ENCODE results near the gene ACOT12.
"Not testable (repeated sequence)": the region's sequence is repeated elsewhere in the genome, so short reads cannot be mapped to it uniquely, and the experiment has no call there.

The ACOT12 gene

GRCh38 chr5:81359881-81360280 lies 34.1 kb downstream of the ACOT12 start:
- no peak overlapping the region for H3K9ac ChIP-seq (ENCODE audit: low read depth, low read length)
- H3K4me3 ChIP-seq (ENCODE audit: low read length): no peak overlapping the region
- H3K27ac ChIP-seq (ENCODE audit: low read length): no peak overlapping the region
- H3K36me3 ChIP-seq (ENCODE audit: insufficient read depth, low read depth, low read length): no peaks in the 10 kb centered on the region
- no peaks in the 10 kb centered on the region for H3K9me3 ChIP-seq (ENCODE audit: insufficient read depth, low read depth, low read length)
- no peaks in the 10 kb centered on the region for H3K27me3 ChIP-seq (ENCODE audit: insufficient read depth, low read length)
- H3K4me1 ChIP-seq (ENCODE audit: insufficient read depth, low read length): peaks cover 5% of the 10 kb centered on the region; the same call in 1 of the 2 replicates

- no peak overlapping the region for H3K9ac ChIP-seq (ENCODE audit: low read depth, low read length)
These were observed 34.8 kb downstream of the ACOT12 start for GRCh38 chr5:81359108-81359507.

GRCh38 chr5:81355291-81356251 lies 38.4 kb downstream of the ACOT12 start:
- H3K4me3 ChIP-seq (ENCODE audit: low read length): no peak overlapping the region
- H3K27ac ChIP-seq (ENCODE audit: low read length): no peak overlapping the region
- H3K9me3 ChIP-seq (ENCODE audit: insufficient read depth, low read depth, low read length): no peaks in the 10 kb centered on the region
- H3K36me3 ChIP-seq (ENCODE audit: insufficient read depth, low read depth, low read length): no peaks in the 10 kb centered on the region
- no peaks in the 10 kb centered on the region for H3K27me3 ChIP-seq (ENCODE audit: insufficient read depth, low read length)
- H3K4me1 ChIP-seq (ENCODE audit: insufficient read depth, low read length): peaks cover 6% of the 10 kb centered on the region; the same call in 1 of the 2 replicates
- no peak overlapping the region for H3K9ac ChIP-seq (ENCODE audit: low read depth, low read length)

More at GRCh38 chr5:81359108-81359507, 34.8 kb downstream of the ACOT12 start:
- H3K27me3 ChIP-seq (ENCODE audit: insufficient read depth, low read length): no peaks in the 10 kb centered on the region
- no peak overlapping the region for H3K4me3 ChIP-seq (ENCODE audit: low read length)
- no peaks in the 10 kb centered on the region for H3K36me3 ChIP-seq (ENCODE audit: insufficient read depth, low read depth, low read length)
- no peak overlapping the region for H3K27ac ChIP-seq (ENCODE audit: low read length)
- peaks cover 5% of the 10 kb centered on the region; the same call in 1 of the 2 replicates for H3K4me1 ChIP-seq (ENCODE audit: insufficient read depth, low read length)
- H3K9me3 ChIP-seq (ENCODE audit: insufficient read depth, low read depth, low read length): no peaks in the 10 kb centered on the region

- H3K4me3 ChIP-seq (ENCODE audit: low read length): no peak overlapping the region
- no peaks in the 10 kb centered on the region for H3K9me3 ChIP-seq (ENCODE audit: insufficient read depth, low read depth, low read length)
- no peak overlapping the region for H3K9ac ChIP-seq (ENCODE audit: low read depth, low read length)
- H3K4me1 ChIP-seq (ENCODE audit: insufficient read depth, low read length): peaks cover 4% of the 10 kb centered on the region; the same call in 1 of the 2 replicates
- no peak overlapping the region for H3K27ac ChIP-seq (ENCODE audit: low read length)
- H3K27me3 ChIP-seq (ENCODE audit: insufficient read depth, low read length): no peaks in the 10 kb centered on the region
- no peaks in the 10 kb centered on the region for H3K36me3 ChIP-seq (ENCODE audit: insufficient read depth, low read depth, low read length)
These were observed 39.8 kb downstream of the ACOT12 start for GRCh38 chr5:81354093-81354492.

DNA sequence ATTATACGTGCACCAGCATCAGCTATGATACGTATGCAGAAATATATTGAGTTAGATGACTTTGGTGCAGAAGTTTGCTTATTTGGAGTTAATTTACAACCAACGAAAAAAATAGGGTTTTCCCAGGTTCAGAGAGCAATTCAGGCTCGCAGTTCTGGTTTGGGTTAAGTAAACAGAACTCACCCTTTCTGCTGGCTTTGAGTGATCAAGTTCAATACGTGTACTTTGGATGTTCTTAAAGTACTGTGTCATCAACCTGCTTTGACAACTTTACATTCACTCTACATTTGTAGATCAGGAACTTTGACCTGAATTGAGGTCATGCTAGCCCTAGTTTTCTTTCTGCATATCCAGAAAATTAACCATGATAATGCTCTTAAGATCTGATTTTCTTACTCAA lies 40.7 kb downstream of the ACOT12 start:
- H3K4me3 ChIP-seq (ENCODE audit: low read length): no peak overlapping the region
- H3K9me3 ChIP-seq (ENCODE audit: insufficient read depth, low read depth, low read length): no peaks in the 10 kb centered on the region
- H3K36me3 ChIP-seq (ENCODE audit: insufficient read depth, low read depth, low read length): no peaks in the 10 kb centered on the region
- H3K9ac ChIP-seq (ENCODE audit: low read depth, low read length): no peak overlapping the region
- no peaks in the 10 kb centered on the region for H3K27me3 ChIP-seq (ENCODE audit: insufficient read depth, low read length)
- no peak overlapping the region for H3K27ac ChIP-seq (ENCODE audit: low read length)
- peaks cover 4% of the 10 kb centered on the region; the same call in 1 of the 2 replicates for H3K4me1 ChIP-seq (ENCODE audit: insufficient read depth, low read length)

DNA sequence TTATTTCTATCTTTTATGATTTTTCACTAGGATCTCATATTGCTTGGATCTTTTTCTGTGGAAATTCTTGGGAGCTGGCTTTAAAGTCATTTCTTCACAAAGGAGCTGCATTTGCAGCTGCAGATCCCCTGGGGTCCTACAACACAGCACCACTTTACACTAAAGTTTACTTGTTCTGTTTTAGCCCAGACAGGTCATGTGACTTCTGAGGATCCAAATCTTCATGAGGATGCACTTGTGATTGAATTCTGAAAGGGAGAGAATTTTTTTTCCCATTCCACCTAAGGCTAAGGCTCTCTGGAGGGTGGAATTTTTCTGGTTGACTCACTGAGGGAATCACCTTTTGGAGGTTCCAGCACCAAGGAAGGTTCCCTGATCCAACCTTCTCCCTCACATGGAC lies 43.4 kb downstream of the ACOT12 start:
- Histone ChIP-seq H3K27ac (ENCODE audit: low read length) (no peak overlapping the region), H3K27me3 (ENCODE audit: insufficient read depth, low read length) (no peaks in the 10 kb centered on the region), H3K9me3 (ENCODE audit: insufficient read depth, low read depth, low read length) (no peaks in the 10 kb centered on the region), H3K36me3 (ENCODE audit: insufficient read depth, low read depth, low read length) (no peaks in the 10 kb centered on the region), H3K4me1 (ENCODE audit: insufficient read depth, low read length) (peaks cover 4% of the 10 kb centered on the region; the same call in 1 of the 2 replicates), H3K9ac (ENCODE audit: low read depth, low read length) (no peak overlapping the region), H3K4me3 (ENCODE audit: low read length) (no peak overlapping the region)

DNA sequence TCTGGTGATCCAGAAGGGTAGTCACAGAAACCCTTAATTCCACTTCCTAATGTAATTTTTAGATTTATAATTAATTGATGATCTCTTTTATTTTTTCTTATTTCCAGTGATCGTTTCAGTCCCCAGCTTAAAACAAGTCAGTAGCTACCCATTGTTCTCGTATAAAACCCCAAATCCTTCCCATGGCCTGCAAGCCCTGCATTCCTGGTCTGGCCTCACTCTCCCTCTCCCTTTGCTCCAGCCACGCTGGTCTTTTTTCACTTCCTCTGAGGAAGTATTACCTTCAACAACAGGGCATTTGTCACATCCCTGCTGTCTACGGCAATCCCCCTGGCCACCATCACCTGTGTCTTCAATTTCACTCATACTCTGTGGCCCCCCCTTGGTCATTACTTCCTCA lies 44.8 kb downstream of the ACOT12 start:
- Histone ChIP-seq H3K27ac (ENCODE audit: low read length) (no peak overlapping the region), H3K4me3 (ENCODE audit: low read length) (no peak overlapping the region), H3K27me3 (ENCODE audit: insufficient read depth, low read length) (no peaks in the 10 kb centered on the region), H3K36me3 (ENCODE audit: insufficient read depth, low read depth, low read length) (no peaks in the 10 kb centered on the region), H3K9me3 (ENCODE audit: insufficient read depth, low read depth, low read length) (no peaks in the 10 kb centered on the region), H3K9ac (ENCODE audit: low read depth, low read length) (no peak overlapping the region), H3K4me1 (ENCODE audit: insufficient read depth, low read length) (peaks cover 4% of the 10 kb centered on the region; the same call in 1 of the 2 replicates)

DNA sequence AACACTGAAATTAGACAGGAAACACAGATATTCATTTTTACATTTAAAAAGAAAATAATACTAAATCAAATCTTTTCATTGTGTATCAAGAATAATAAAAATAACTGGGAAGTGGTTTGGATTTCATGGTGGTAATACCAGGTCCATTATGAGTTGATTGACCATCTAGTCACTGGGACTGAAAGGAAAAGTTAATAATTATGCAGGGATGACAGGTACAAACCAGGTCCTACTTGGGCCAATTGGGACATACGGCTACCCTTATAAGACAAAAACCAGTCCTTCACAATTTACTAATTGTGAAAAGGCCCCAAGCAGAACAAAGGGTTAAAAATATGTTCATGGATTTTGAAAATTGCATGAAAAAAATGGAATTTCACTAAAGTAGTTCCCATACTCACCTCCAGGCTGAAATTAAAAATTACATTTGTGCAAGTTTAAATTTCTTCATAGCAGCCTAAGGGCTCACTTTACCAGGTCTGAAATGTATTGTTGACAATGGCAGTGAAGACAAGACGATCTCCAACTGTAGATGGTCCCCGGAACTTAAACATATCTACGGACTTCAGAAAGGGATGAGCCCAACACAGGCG lies 48.4 kb downstream of the ACOT12 start:
- H3K4me3 ChIP-seq (ENCODE audit: low read length): no peak overlapping the region
- H3K36me3 ChIP-seq (ENCODE audit: insufficient read depth, low read depth, low read length): no peaks in the 10 kb centered on the region
- no peaks in the 10 kb centered on the region for H3K9me3 ChIP-seq (ENCODE audit: insufficient read depth, low read depth, low read length)
- peaks cover 2% of the 10 kb centered on the region; the same call in 1 of the 2 replicates for H3K4me1 ChIP-seq (ENCODE audit: insufficient read depth, low read length)
- H3K27me3 ChIP-seq (ENCODE audit: insufficient read depth, low read length): no peaks in the 10 kb centered on the region
- no peak overlapping the region for H3K9ac ChIP-seq (ENCODE audit: low read depth, low read length)
- H3K27ac ChIP-seq (ENCODE audit: low read length): no peak overlapping the region

DNA sequence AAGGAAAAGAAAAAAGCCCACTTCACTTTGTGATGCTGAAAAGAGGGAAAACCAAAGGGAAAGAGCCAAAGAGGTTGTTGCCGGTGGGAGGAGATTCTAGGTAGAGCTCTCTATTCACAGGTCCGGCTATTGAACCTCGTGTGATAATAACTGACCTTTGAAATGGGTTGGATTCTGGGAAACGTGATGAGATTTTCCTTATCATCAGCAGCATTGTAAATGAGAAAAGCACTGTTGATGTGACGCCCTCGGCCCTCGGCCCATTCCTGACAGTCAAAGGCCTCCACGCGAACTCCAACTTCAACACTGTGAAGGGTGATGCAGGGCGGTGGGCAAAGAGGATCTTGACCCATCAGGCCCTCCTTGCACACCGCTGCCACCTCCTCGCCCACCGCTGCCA lies 49.2 kb downstream of the ACOT12 start:
- Histone ChIP-seq H3K9me3 (ENCODE audit: insufficient read depth, low read depth, low read length) (no peaks in the 10 kb centered on the region), H3K4me1 (ENCODE audit: insufficient read depth, low read length) (no peaks in the 10 kb centered on the region; the same call in 1 of the 2 replicates), H3K27me3 (ENCODE audit: insufficient read depth, low read length) (no peaks in the 10 kb centered on the region), H3K9ac (ENCODE audit: low read depth, low read length) (no peak overlapping the region), H3K36me3 (ENCODE audit: insufficient read depth, low read depth, low read length) (no peaks in the 10 kb centered on the region), H3K27ac (ENCODE audit: low read length) (no peak overlapping the region), H3K4me3 (ENCODE audit: low read length) (no peak overlapping the region)

- H3K9ac ChIP-seq (ENCODE audit: low read depth, low read length); H3K36me3 ChIP-seq (ENCODE audit: insufficient read depth, low read depth, low read length); H3K4me1 ChIP-seq (ENCODE audit: insufficient read depth, low read length); H3K4me3 ChIP-seq (ENCODE audit: low read length); H3K27ac ChIP-seq (ENCODE audit: low read length); H3K27me3 ChIP-seq (ENCODE audit: insufficient read depth, low read length); H3K9me3 ChIP-seq (ENCODE audit: insufficient read depth, low read depth, low read length): not testable (repeated sequence)
These were observed 55.7 kb downstream of the ACOT12 start for GRCh38 chr5:81338213-81338612.

- no peaks in the 10 kb centered on the region for H3K4me1 ChIP-seq (ENCODE audit: insufficient read depth, low read length)
These were observed 56.1 kb downstream of the ACOT12 start for GRCh38 chr5:81337803-81338202.

GRCh38 chr5:81336556-81336955 lies 57.4 kb downstream of the ACOT12 start:
- no peaks in the 10 kb centered on the region for H3K27me3 ChIP-seq (ENCODE audit: insufficient read depth, low read length)
- H3K9ac ChIP-seq (ENCODE audit: low read depth, low read length): no peak overlapping the region
- H3K4me1 ChIP-seq (ENCODE audit: insufficient read depth, low read length): no peaks in the 10 kb centered on the region
- no peaks in the 10 kb centered on the region for H3K9me3 ChIP-seq (ENCODE audit: insufficient read depth, low read depth, low read length)
- no peak overlapping the region for H3K27ac ChIP-seq (ENCODE audit: low read length)
- H3K4me3 ChIP-seq (ENCODE audit: low read length): no peak overlapping the region
- H3K36me3 ChIP-seq (ENCODE audit: insufficient read depth, low read depth, low read length): no peaks in the 10 kb centered on the region

More at GRCh38 chr5:81337803-81338202, 56.1 kb downstream of the ACOT12 start:
- Histone ChIP-seq H3K27ac (ENCODE audit: low read length) (no peak overlapping the region), H3K27me3 (ENCODE audit: insufficient read depth, low read length) (no peaks in the 10 kb centered on the region), H3K4me3 (ENCODE audit: low read length) (no peak overlapping the region), H3K36me3 (ENCODE audit: insufficient read depth, low read depth, low read length) (no peaks in the 10 kb centered on the region), H3K9ac (ENCODE audit: low read depth, low read length) (no peak overlapping the region), H3K9me3 (ENCODE audit: insufficient read depth, low read depth, low read length) (no peaks in the 10 kb centered on the region)
